HG03521 (cell line): ENCODE results near the gene CIB2.

Experiments
- ATAC-seq: cut with Tn5 transposase; IDR thresholded peaks from one replicate; pipeline ENCODE4 v1.9.1; 2021; ENCODE audit warnings: mild to moderate bottlenecking, moderate library complexity; ENCODE audit not compliant: unreplicated experiment

CIB2 gene

DNA sequence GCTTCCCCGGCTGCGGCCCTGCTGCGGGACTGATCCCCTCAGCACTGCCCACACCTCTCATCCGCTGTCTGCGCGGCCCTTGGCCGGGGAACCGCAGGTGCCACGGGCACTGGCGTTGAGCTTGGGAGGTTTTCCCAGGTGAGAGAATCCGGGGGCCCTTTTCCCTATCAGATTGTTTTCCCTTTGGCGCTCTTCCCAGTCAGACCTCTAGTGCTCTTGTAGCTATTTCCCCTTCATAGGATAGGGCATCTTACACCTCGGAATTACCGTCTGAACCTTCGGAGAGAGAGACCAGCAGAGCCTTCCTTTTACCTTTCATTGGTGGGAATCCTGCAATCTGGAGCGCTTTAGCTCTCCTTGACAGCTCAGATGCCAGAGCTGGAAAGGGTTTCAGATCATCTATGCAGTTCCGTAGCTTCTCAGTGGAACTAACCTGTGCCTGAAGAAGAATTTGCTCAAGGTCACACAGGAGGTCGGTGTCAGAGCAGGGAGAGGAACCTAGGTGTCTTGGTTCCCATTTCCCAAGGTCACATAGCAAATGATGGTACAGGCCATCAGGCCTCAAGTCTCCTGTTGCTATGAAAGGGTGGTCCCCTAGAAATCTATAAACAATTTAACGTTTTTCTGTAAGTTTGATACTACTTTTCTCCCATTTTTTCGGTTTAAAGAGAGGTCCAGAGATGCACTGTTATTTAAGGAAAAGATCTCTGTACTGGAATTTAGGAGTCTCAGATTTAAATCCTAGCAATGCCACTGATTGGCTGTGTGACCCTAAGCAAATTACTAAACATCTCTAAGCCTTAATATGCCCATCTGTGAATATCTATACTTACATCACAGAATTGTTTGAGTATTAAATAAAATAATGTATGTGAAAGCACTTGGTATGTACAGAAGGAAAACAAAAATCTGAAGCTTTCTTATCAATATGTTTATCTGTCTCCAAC lies 18.8 kb upstream of the CIB2 start:
- ATAC-seq: no peak

DNA sequence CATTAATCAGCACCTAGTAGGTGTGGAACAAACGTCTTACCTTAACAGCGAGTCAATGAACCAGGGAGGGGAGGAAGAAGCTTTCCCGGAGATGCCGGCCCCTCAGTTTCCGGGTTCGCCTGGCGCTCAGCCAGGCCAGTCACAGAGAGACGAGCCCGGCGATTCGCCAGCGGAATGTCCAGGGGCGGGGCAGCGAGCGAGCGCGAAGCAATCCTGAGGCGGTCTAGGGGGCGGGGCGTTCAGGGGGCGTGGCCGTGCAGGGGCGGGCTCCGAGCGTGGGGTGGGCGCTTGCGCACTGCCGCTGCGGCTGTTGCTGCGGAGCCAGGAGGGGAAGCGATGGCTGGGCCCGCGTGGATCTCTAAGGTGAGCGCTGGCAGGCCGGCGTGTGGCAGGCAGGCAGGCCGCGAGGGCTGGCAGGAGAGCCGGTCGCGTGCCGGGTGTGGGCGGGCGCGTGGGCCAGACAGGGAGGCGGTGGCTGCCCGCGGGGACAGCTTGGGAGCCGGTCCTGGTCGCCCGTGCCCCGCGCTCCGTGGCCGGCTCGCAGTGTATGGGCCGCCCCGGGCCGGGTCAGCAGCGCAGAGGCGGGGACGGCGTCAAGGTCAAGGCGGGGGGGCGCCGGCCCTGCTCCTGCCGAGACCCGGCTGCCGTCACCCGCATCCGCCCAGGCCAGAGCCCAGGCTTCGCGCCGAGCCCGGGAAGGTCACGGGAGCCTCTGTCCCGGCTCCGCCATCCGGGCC lies 18.0 kb upstream of the CIB2 start, which contains the start of gene IDH3A:
TSS of gene IDH3A (plus strand) at position 295 of the 737 bp plus-strand sequence. CDS start at position 337, 42 bp downstream.
- peak; percentile 77 for ATAC-seq

GRCh38 chr15:78148392-78149067 lies 17.3 kb upstream of the CIB2 start:
- no peak for ATAC-seq

- ATAC-seq: no peak
Measured at GRCh38 chr15:78147566-78147965, 16.3 kb upstream of the CIB2 start.

- ATAC-seq: no peak
Measured at GRCh38 chr15:78146425-78147154, 15.3 kb upstream of the CIB2 start.

DNA sequence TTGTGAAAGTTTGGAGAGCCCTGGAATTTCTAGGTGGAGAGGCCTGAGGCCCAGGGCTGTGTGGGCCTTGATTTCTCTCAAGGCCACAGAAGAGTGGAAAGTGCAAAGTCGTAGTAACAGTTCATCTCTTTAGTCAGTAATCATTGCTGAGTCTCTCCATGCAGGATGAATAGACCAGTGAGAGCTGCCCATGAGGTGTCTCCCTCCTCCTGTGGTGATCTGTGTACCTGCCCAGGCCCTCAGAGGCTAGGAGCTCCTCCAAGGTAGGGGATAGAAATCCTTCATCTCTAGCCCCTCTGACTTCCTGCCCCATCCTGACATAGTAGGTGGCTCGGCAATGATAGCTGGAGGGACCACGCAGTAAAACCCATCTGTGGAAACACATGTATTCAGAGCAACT lies 11.1 kb upstream of the CIB2 start:
- no peak for ATAC-seq

- ATAC-seq: no peak
Measured at GRCh38 chr15:78140292-78140691, 9.0 kb upstream of the CIB2 start.

- no peak for ATAC-seq
Measured at GRCh38 chr15:78139578-78139977, 8.3 kb upstream of the CIB2 start.

GRCh38 chr15:78133801-78134200 lies 2.6 kb upstream of the CIB2 start:
- ATAC-seq: no peak

GRCh38 chr15:78130466-78131294 lies 565 bp downstream of the CIB2 start:
- peak; percentile 28 for ATAC-seq

DNA sequence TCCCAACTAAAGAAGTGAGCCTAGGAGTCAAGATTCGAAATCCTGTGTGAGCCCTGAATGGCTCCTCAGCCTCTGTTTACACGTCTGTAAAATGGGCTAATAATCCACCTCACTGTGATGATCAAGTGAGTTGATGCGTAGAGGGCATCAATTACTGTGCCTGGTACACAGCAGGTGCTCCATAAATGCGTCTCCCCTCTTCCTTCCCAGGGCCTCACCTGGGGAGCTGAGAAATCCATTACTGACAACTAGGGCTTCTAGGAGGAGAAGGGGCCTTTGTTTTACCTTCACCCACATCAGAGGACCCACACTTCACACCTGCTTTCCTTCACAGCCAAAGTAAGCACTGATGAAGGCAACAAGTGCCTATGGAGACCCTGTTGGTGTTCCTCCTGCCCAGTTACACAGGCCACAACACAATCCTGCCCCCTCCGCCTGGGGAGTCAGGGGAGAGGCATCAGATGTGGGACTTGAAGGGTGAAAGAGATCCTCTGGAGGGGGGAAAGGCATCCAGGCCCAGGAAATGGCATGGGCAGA lies 1.4 kb downstream of the CIB2 start:
- no peak for ATAC-seq

DNA sequence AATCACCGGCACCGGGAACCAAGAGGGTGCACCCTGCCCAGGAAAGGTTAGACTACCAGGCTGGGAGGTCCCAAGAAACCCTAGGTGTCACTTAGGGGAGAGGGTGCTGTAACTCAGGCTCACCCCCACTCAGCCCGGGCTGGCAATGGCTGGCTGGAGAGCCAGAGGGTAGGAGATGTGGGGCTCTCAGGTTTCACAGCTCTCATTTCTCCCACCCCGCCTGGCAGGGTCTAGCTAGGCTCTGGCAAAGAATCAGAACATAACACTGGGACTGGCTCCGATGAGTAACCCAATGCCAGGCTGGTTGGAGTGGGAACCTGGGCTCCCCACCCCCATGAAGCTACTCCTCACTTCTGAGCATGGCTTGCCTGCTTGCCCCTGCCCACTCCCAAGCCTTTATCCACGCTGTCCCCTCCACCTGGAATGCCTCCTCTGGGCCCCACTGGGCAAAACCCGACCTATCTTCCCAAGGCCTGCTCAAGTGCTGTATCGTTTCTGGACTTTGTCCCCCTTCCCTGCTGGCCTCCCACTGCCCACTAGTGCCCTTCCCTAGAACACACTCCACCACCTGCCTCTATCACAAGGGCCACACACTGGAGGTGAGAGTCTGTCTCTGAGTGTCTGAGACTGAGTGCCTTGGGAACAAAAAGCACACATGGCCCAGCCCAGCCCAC lies 2.0 kb downstream of the CIB2 start:
- no peak for ATAC-seq

- no peak for ATAC-seq
Measured at GRCh38 chr15:78127882-78128281, 3.4 kb downstream of the CIB2 start.

DNA sequence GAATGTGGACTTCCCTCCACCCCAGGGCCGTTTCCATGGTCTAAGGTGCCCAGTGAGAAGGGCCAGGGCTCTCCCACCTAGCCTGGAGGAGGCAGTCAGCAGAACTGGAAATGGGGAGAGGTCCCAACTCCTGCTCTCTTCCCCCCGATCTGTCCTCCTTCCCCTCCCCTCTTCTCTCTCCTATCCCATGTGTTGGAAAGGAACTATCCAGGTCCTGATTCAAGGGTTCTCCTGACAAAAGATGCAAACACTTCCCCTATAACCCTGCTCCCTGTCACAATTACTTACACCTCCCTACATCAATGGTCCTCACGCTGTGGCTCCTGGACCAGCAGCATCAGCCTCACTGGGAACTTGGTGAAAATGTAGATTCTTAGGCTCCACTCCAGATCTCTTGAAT lies 6.0 kb downstream of the CIB2 start:
- no peak for ATAC-seq

GRCh38 chr15:78120523-78120922 lies 10.7 kb downstream of the CIB2 start:
- no peak for ATAC-seq

DNA sequence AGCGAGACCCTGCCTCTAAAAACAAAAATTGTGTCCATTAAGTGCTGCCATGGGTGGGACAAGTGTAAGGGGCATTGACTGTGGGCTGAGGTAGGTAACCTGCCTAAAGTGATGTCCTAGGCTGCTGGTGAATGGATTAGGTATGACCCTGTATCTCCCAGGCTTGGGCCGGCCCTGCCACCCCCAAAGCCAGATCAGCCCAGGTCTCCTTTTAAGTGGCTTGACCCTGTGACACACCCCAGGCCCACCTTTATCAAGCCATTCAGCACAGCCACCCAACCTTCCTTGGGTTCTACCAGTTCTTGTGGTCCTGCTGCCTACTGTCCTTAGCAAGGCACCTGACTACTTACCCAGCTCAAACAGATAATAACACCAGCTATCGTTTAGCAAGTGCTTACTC lies 18.7 kb downstream of the CIB2 start:
- no peak for ATAC-seq

DNA sequence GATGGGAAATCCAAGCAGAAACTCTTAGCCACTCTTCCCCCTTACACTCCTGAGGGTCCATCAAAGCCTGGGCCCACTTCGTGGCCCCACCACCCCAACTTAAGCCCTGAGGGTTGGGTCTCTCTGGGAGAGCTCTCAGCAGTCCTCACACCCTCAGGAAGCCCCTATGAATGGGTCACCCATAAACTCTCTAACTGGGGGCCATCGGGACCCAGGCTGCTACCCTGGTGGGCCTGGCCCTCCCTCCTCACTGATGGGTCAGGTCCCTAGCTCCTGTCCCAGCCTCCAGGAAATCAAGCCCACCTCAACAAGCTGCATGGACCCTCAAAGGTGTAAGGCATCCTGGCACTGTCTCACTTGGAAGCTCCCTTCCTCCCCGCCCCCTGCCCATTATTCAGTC lies 19.5 kb downstream of the CIB2 start:
- ATAC-seq: no peak

GRCh38 chr15:78110916-78111475 lies 20.2 kb downstream of the CIB2 start:
- ATAC-seq: no peak

DNA sequence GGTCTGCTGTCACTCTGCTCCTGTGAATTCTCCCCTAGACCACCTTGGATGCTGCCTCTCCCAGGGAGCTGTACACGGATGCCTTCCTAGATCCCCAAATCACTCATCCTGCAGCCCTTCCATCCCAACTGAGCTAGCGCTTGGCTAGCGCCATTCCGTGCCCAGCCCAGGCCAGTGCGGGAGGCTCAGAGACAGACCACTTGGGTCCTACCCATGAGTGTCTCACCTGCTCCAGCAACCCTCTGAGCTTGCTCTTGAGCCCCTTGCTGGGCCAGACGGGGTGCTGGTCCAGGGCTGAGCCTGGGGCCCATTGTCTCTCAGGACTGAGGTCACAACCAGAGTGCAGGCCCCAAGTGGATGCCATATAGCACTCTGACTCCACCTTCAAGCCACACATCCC lies 21.1 kb downstream of the CIB2 start:
- no peak for ATAC-seq
